Raji (cell line): ENCODE results near the gene CA10.

Experiments used
- POLR2A ChIP-seq: IDR thresholded peaks from 2 replicates; pipeline ENCODE4 v1.6.1; 2011; ENCODE audit warnings: low read depth, low read length, control low read depth; ENCODE audit not compliant: insufficient read depth

Gene CA10

GRCh38 chr17:51770027-51770759 lies 388.3 kb downstream of the CA10 start:
- no peak for TF ChIP-seq POLR2A

GRCh38 chr17:51769231-51769630 lies 389.3 kb downstream of the CA10 start:
- TF ChIP-seq POLR2A, result no peak

- no peak for TF ChIP-seq POLR2A
These were observed 389.8 kb downstream of the CA10 start for GRCh38 chr17:51768706-51769105.

- no peak for TF ChIP-seq POLR2A
These were observed 391.2 kb downstream of the CA10 start for GRCh38 chr17:51767287-51767686.

- TF ChIP-seq POLR2A, result no peak
These were observed 393.0 kb downstream of the CA10 start for GRCh38 chr17:51765282-51766135.

GRCh38 chr17:51764387-51764971 lies 394.0 kb downstream of the CA10 start:
- TF ChIP-seq POLR2A, result no peak

- no peak for TF ChIP-seq POLR2A
These were observed 395.5 kb downstream of the CA10 start for GRCh38 chr17:51763058-51763457.

- no peak for TF ChIP-seq POLR2A
These were observed 397.4 kb downstream of the CA10 start for GRCh38 chr17:51761105-51761504.

GRCh38 chr17:51759260-51759659 lies 399.3 kb downstream of the CA10 start:
- TF ChIP-seq POLR2A, result no peak

GRCh38 chr17:51751072-51751471 lies 407.4 kb downstream of the CA10 start:
- TF ChIP-seq POLR2A, result no peak

- TF ChIP-seq POLR2A, result no peak
These were observed 409.5 kb downstream of the CA10 start for GRCh38 chr17:51748749-51749604.

GRCh38 chr17:51746421-51746820 lies 412.1 kb downstream of the CA10 start:
- no peak for TF ChIP-seq POLR2A

GRCh38 chr17:51745993-51746392 lies 412.5 kb downstream of the CA10 start:
- TF ChIP-seq POLR2A, result no peak

GRCh38 chr17:51743477-51743876 lies 415.0 kb downstream of the CA10 start:
- no peak for TF ChIP-seq POLR2A

GRCh38 chr17:51742571-51742970 lies 415.9 kb downstream of the CA10 start:
- TF ChIP-seq POLR2A, result no peak
